ENCODE results near the gene SMARCA5. TPM values are rescaled to one million over a fixed set of nuclear protein-coding genes. Genes with fewer than 3 reads are reported as not detected.

The SMARCA5 gene
- total and polyA plus RNA-seq, 9 of the 15 experiments (the other 6 are each of a cell fraction or from before 2014, with no cell fraction given): 21.6 to 57.8 (median 34.6) TPM

DNA sequence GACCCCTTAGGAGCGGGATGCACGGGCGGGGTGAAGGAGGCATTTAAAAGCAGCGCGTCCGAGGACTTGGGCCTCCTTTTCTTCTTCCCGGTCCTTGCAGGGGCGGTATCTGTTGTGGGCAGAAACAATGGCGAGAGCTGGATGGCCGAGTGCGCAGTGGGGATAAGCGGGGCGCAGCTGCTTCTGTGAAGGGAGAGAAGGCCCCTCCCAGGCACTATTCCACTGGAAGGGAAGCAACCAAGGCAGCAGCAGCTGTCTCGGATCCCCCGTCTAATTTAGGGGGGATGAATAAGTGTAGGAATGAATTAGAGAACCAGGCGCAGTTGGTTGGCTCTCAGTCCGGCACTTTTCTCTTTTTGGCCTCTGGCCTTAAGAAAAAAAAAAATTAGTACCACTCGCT is 995 bp downstream of the SMARCA5 start (continued):
- TF ChIP-seq MAZ (CRISPR knock-in tag; conservative IDR thresholded peaks at IDR 0.05 in 1 of 2, IDR thresholded peaks at IDR 0.05 in 1 of 2) (no peak), TCFL5 (CRISPR knock-in tag; conservative IDR thresholded peaks at IDR 0.05) (no peak), ETV1 (tag; conservative IDR thresholded peaks at IDR 0.05; ENCODE audit: low read depth) (no peak), TCF7 (IDR thresholded peaks at IDR 0.05; ENCODE audit: borderline replicate concordance) (peak; percentile 35; the same call in 1 of the 2 replicates), POLR2H (tag; IDR thresholded peaks at IDR 0.05; ENCODE audit: low read depth) (no peak), SNRNP70 (optimal IDR thresholded peaks at IDR 0.05; ENCODE audit: low read depth, low read length) (no peak), CHD4 (IDR thresholded peaks at IDR 0.05; ENCODE audit: insufficient read depth, insufficient replicate concordance, low read depth, low read length, poor library complexity, severe bottlenecking) (no peak), ELF1 (tag; IDR thresholded peaks at IDR 0.05) (no peak), TAF7 (tag; IDR thresholded peaks at IDR 0.05) (no peak), EHMT2 (IDR thresholded peaks at IDR 0.05) (no peak)
- TF ChIP-seq, protein P1, sequence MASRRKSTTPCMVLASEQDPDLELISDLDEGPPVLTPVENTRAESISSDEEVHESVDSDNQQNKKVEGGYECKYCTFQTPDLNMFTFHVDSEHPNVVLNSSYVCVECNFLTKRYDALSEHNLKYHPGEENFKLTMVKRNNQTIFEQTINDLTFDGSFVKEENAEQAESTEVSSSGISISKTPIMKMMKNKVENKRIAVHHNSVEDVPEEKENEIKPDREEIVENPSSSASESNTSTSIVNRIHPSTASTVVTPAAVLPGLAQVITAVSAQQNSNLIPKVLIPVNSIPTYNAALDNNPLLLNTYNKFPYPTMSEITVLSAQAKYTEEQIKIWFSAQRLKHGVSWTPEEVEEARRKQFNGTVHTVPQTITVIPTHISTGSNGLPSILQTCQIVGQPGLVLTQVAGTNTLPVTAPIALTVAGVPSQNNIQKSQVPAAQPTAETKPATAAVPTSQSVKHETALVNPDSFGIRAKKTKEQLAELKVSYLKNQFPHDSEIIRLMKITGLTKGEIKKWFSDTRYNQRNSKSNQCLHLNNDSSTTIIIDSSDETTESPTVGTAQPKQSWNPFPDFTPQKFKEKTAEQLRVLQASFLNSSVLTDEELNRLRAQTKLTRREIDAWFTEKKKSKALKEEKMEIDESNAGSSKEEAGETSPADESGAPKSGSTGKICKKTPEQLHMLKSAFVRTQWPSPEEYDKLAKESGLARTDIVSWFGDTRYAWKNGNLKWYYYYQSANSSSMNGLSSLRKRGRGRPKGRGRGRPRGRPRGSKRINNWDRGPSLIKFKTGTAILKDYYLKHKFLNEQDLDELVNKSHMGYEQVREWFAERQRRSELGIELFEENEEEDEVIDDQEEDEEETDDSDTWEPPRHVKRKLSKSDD (conservative IDR thresholded peaks at IDR 0.05; ENCODE audit: low read length): no peak
- TF ChIP-seq, protein P2, sequence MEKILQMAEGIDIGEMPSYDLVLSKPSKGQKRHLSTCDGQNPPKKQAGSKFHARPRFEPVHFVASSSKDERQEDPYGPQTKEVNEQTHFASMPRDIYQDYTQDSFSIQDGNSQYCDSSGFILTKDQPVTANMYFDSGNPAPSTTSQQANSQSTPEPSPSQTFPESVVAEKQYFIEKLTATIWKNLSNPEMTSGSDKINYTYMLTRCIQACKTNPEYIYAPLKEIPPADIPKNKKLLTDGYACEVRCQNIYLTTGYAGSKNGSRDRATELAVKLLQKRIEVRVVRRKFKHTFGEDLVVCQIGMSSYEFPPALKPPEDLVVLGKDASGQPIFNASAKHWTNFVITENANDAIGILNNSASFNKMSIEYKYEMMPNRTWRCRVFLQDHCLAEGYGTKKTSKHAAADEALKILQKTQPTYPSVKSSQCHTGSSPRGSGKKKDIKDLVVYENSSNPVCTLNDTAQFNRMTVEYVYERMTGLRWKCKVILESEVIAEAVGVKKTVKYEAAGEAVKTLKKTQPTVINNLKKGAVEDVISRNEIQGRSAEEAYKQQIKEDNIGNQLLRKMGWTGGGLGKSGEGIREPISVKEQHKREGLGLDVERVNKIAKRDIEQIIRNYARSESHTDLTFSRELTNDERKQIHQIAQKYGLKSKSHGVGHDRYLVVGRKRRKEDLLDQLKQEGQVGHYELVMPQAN (IDR thresholded peaks at IDR 0.05; ENCODE audit: borderline replicate concordance): no peak
- TF ChIP-seq, protein P3, sequence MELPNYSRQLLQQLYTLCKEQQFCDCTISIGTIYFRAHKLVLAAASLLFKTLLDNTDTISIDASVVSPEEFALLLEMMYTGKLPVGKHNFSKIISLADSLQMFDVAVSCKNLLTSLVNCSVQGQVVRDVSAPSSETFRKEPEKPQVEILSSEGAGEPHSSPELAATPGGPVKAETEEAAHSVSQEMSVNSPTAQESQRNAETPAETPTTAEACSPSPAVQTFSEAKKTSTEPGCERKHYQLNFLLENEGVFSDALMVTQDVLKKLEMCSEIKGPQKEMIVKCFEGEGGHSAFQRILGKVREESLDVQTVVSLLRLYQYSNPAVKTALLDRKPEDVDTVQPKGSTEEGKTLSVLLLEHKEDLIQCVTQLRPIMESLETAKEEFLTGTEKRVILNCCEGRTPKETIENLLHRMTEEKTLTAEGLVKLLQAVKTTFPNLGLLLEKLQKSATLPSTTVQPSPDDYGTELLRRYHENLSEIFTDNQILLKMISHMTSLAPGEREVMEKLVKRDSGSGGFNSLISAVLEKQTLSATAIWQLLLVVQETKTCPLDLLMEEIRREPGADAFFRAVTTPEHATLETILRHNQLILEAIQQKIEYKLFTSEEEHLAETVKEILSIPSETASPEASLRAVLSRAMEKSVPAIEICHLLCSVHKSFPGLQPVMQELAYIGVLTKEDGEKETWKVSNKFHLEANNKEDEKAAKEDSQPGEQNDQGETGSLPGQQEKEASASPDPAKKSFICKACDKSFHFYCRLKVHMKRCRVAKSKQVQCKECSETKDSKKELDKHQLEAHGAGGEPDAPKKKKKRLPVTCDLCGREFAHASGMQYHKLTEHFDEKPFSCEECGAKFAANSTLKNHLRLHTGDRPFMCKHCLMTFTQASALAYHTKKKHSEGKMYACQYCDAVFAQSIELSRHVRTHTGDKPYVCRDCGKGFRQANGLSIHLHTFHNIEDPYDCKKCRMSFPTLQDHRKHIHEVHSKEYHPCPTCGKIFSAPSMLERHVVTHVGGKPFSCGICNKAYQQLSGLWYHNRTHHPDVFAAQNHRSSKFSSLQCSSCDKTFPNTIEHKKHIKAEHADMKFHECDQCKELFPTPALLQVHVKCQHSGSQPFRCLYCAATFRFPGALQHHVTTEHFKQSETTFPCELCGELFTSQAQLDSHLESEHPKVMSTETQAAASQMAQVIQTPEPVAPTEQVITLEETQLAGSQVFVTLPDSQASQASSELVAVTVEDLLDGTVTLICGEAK (IDR thresholded peaks at IDR 0.05): no peak
- TF ChIP-seq, protein P3 (CRISPR knock-in tag; IDR thresholded peaks at IDR 0.05): no peak

Measured in K562 (cell line).